Liver (tissue), 9 donors: ENCODE data around the gene SMIM44. TPM values are rescaled to one million over a fixed set of nuclear protein-coding genes. Genes with fewer than 3 reads are reported as not detected.

Source experiments
- DNase-seq: peaks from one replicate; pipeline ENCODE4 v3.0.0-alpha.2; 2017; ENCODE audit warnings: low spot score
- H3K27ac ChIP-seq, 2 donors: one replicate each; pipeline ENCODE4 v1.7.0; 2013; ENCODE audit warnings: inconsistent platforms in 2 of 2, low read length in 2 of 2, control low read depth in 1 of 2, low read depth in 1 of 2, mild to moderate bottlenecking in 1 of 2
- H3K27me3 ChIP-seq, 4 donors: one replicate each; pipeline versions ENCODE4 v1.6.1 to v1.7.0; 2013; ENCODE audit warnings: low read length in 3 of 4, inconsistent platforms in 1 of 4, mild to moderate bottlenecking in 1 of 4, moderate library complexity in 1 of 4; ENCODE audit not compliant: control insufficient read depth in 4 of 4, insufficient read depth in 4 of 4
- H3K36me3 ChIP-seq, 4 donors: one replicate each; pipeline versions ENCODE4 v1.6.1 to v1.7.0; 2013; ENCODE audit warnings: low read length in 3 of 4, mild to moderate bottlenecking in 3 of 4, low read depth in 1 of 4, moderate library complexity in 1 of 4; ENCODE audit not compliant: control insufficient read depth in 4 of 4, insufficient read depth in 3 of 4
- H3K4me1 ChIP-seq, 4 donors: one replicate each; pipeline versions ENCODE4 v1.6.1 to v1.7.0; 2013; ENCODE audit warnings: low read length in 3 of 4, mild to moderate bottlenecking in 3 of 4, moderate library complexity in 1 of 4; ENCODE audit not compliant: control insufficient read depth in 4 of 4, insufficient read depth in 4 of 4
- H3K4me3 ChIP-seq, 3 donors: one replicate each; pipeline versions ENCODE4 v1.6.1 to v1.7.0; 2013; ENCODE audit warnings: low read length in 3 of 3, control low read depth in 1 of 3, low read depth in 1 of 3, mild to moderate bottlenecking in 1 of 3
- H3K9ac ChIP-seq, 2 donors: one replicate each; pipeline ENCODE4 v1.7.0; 2013; ENCODE audit warnings: low read length in 2 of 2, mild to moderate bottlenecking in 2 of 2, moderate library complexity in 2 of 2, control low read depth in 1 of 2, low read depth in 1 of 2
- H3K9me3 ChIP-seq, 4 donors: one replicate each; pipeline versions ENCODE4 v1.6.1 to v1.7.0; 2013; ENCODE audit warnings: low read length in 3 of 4; ENCODE audit not compliant: control insufficient read depth in 4 of 4
- ATF3 ChIP-seq: IDR thresholded peaks from 2 replicates; pipeline ENCODE4 v1.6.1; 2016; ENCODE audit warnings: antibody characterized with exemption
- CTCF ChIP-seq: fragments of 150-350 bp; IDR thresholded peaks from 2 replicates; pipeline ENCODE4 v1.5.1; 2017; ENCODE audit warnings: improper control_type of control experiment, low read depth, low read length; ENCODE audit not compliant: missing input control
- EGR1 ChIP-seq, 2 donors: IDR thresholded peaks; 2 replicates each; pipeline ENCODE4 v1.6.1; 2016 to 2018; ENCODE audit warnings: antibody characterized with exemption in 2 of 2, low read depth in 2 of 2
- FOXA2 ChIP-seq: IDR thresholded peaks from 2 replicates; pipeline ENCODE4 v1.6.1; 2016; ENCODE audit warnings: antibody characterized with exemption
- GABPA ChIP-seq, 2 donors: IDR thresholded peaks in 1 of 2; conservative IDR thresholded peaks in 1 of 2; 2 replicates each; pipeline ENCODE4 v1.6.1; 2016; ENCODE audit warnings: antibody characterized with exemption in 2 of 2, mild to moderate bottlenecking in 1 of 2, moderate library complexity in 1 of 2
- HNF4A ChIP-seq, 2 donors: conservative IDR thresholded peaks; 2 replicates each; pipeline ENCODE4 v1.6.1; 2016; ENCODE audit warnings: antibody characterized with exemption in 2 of 2, mild to moderate bottlenecking in 2 of 2
- HNF4G ChIP-seq: IDR thresholded peaks from 2 replicates; pipeline ENCODE4 v1.6.1; 2016; ENCODE audit warnings: antibody characterized with exemption
- JUND ChIP-seq, 2 donors: IDR thresholded peaks; 2 replicates each; pipeline ENCODE4 v1.6.1; 2016; ENCODE audit warnings: antibody characterized with exemption in 2 of 2
- MAX ChIP-seq: IDR thresholded peaks from 2 replicates; pipeline ENCODE4 v1.6.1; 2016; ENCODE audit warnings: antibody characterized with exemption
- NR2F2 ChIP-seq: IDR thresholded peaks from 2 replicates; pipeline ENCODE4 v1.6.1; 2016; ENCODE audit warnings: antibody characterized with exemption
- REST ChIP-seq: IDR thresholded peaks from 2 replicates; pipeline ENCODE4 v1.6.1; 2016; ENCODE audit warnings: antibody characterized with exemption, mild to moderate bottlenecking
- RXRA ChIP-seq, 2 donors: IDR thresholded peaks; 2 replicates each; pipeline ENCODE4 v1.6.1; 2017 to 2018; ENCODE audit warnings: antibody characterized with exemption in 2 of 2, mild to moderate bottlenecking in 1 of 2
- TAF1 ChIP-seq: conservative IDR thresholded peaks from 2 replicates; pipeline ENCODE4 v1.6.1; 2016; ENCODE audit warnings: antibody characterized with exemption, mild to moderate bottlenecking
- YY1 ChIP-seq: IDR thresholded peaks from 2 replicates; pipeline ENCODE4 v1.6.1; 2016; ENCODE audit warnings: antibody characterized with exemption, mild to moderate bottlenecking
- ZBTB33 ChIP-seq: IDR thresholded peaks from 2 replicates; pipeline ENCODE4 v1.6.1; 2016; ENCODE audit warnings: antibody characterized with exemption
- WGBS: extraction: QIAGEN DNeasy Blood & Tissue Kit; methylation state at CpG from one replicate; pipeline ENCODE4 v1.1.7; 2013; 5-methylcytosine and 5-hydroxymethylcytosine counted together
- polyA plus RNA-seq, 2 donors: library from polyadenylated mRNA; stranded (reverse) in 1 of 2; unstranded in 1 of 2; fragments of 200-250 nt in 1 of 2; fragments of >200 nt in 1 of 2; fragmentation: Nextera tagmentation in 1 of 2; extraction: Ambion mirVana in 1 of 2; gene quantifications; one replicate each; pipeline versions ENCODE4 v1.2.1 to v1.2.3, GENCODE V29; 2013 to 2015
- total RNA-seq, 2 donors: library from RNA; depleted of rRNA; stranded (reverse); fragments of >200 nt; gene quantifications; one replicate each; pipeline ENCODE4 v1.2.3, GENCODE V29; 2014
- donor health status: healthy.
- donor health status: healthy.
- donor health status: healthy.
- donor health status: healthy.
- donor health status: healthy.

The SMIM44 gene
- total and polyA plus RNA-seq, 4 donors = not detected

GRCh38 chr19:3477506-3477905 lies 5.7 kb downstream of the SMIM44 start:
- DNase-seq = no peak
- Histone ChIP-seq H3K9me3 (no peaks in the 10 kb centered on the region), H3K4me3 (no peak overlapping the region), H3K4me1 (peaks cover 0 to 2% (median 0%) of the 10 kb centered on the region in 4 donors), H3K9ac (no peak overlapping the region), H3K27me3 (peaks cover 0 to 2% (median 0%) of the 10 kb centered on the region in 4 donors), H3K27ac (no peak overlapping the region), H3K36me3 (no peaks in the 10 kb centered on the region)
- TF ChIP-seq HNF4A (conservative IDR thresholded peaks at IDR 0.05) = no peak

- peaks cover 0 to 3% (median 2%) of the 10 kb centered on the region in 4 donors for H3K4me1 ChIP-seq
- no peaks in the 10 kb centered on the region for H3K9me3 ChIP-seq
- H3K9ac ChIP-seq = no peak overlapping the region
- no peak for DNase-seq
- no peak overlapping the region for H3K4me3 ChIP-seq
- TF ChIP-seq JUND (IDR thresholded peaks at IDR 0.05) = no peak
- no peak for TF ChIP-seq ATF3
- no peak for TF ChIP-seq CTCF
- TF ChIP-seq YY1 = no peak
- no peak for TF ChIP-seq MAX
- no peak for TF ChIP-seq RXRA (IDR thresholded peaks at IDR 0.05)
- TF ChIP-seq FOXA2 = no peak
- no peak for TF ChIP-seq TAF1
- no peak overlapping the region for H3K27ac ChIP-seq
- WGBS = 88% methylated on average over 2 of the region's 2 CpGs
- peaks cover 0 to 2% (median 0%) of the 10 kb centered on the region in 4 donors for H3K27me3 ChIP-seq
- no peaks in the 10 kb centered on the region for H3K36me3 ChIP-seq
Measured at GRCh38 chr19:3476830-3477229, 6.4 kb downstream of the SMIM44 start.

GRCh38 chr19:3475449-3475848 lies 7.8 kb downstream of the SMIM44 start:
- no peaks in the 10 kb centered on the region for H3K36me3 ChIP-seq
- WGBS = 89% methylated on average over 4 of the region's 4 CpGs

GRCh38 chr19:3474614-3475013 lies 8.6 kb downstream of the SMIM44 start:
- H3K9me3 ChIP-seq = no peaks in the 10 kb centered on the region
- DNase-seq = no peak
- WGBS = 81% methylated on average over 2 of the region's 2 CpGs
- no peak overlapping the region for H3K9ac ChIP-seq
- H3K4me1 ChIP-seq = peaks cover 0 to 3% (median 2%) of the 10 kb centered on the region in 4 donors
- no peak overlapping the region for H3K4me3 ChIP-seq
- no peaks in the 10 kb centered on the region for H3K27me3 ChIP-seq
- no peaks in the 10 kb centered on the region for H3K36me3 ChIP-seq
- no peak for TF ChIP-seq JUND (IDR thresholded peaks at IDR 0.05)
- TF ChIP-seq MAX = no peak
- TF ChIP-seq NR2F2 = no peak
- TF ChIP-seq TAF1 = no peak
- TF ChIP-seq ZBTB33 = no peak
- no peak for TF ChIP-seq GABPA (IDR thresholded peaks at IDR 0.05 in 1 of 2, conservative IDR thresholded peaks at IDR 0.05 in 1 of 2)
- TF ChIP-seq REST = no peak
- no peak for TF ChIP-seq HNF4G
- TF ChIP-seq HNF4A (conservative IDR thresholded peaks at IDR 0.05) = no peak
- no peak for TF ChIP-seq EGR1 (IDR thresholded peaks at IDR 0.05; ENCODE audit: low read depth in 2 of 2)
- no peak for TF ChIP-seq RXRA (IDR thresholded peaks at IDR 0.05)
- no peak overlapping the region for H3K27ac ChIP-seq

More at GRCh38 chr19:3475449-3475848, 7.8 kb downstream of the SMIM44 start:
- H3K27ac ChIP-seq = no peak overlapping the region
- no peak for DNase-seq
- no peak overlapping the region for H3K9ac ChIP-seq
- H3K4me1 ChIP-seq = peaks cover 0 to 3% (median 2%) of the 10 kb centered on the region in 4 donors
- no peak overlapping the region for H3K4me3 ChIP-seq
- H3K27me3 ChIP-seq = peaks cover 0 to 2% (median 0%) of the 10 kb centered on the region in 4 donors
- no peaks in the 10 kb centered on the region for H3K9me3 ChIP-seq
- TF ChIP-seq FOXA2 (no peak), HNF4A (conservative IDR thresholded peaks at IDR 0.05) (no peak), JUND (IDR thresholded peaks at IDR 0.05) (no peak)
